ENCODE measurements around the gene PTPRG. TPM values are rescaled to one million over a fixed set of nuclear protein-coding genes. Genes with fewer than 3 reads are reported as not detected.

PTPRG gene
- total RNA-seq, 1 donor from 2014 or later = 40.0 TPM

- DNase-seq = no peak
Measured at GRCh38 chr3:62293051-62293780, 731.8 kb downstream of the PTPRG start.

- DNase-seq = no peak
Measured at GRCh38 chr3:62295571-62295970, 734.2 kb downstream of the PTPRG start.

GRCh38 chr3:62300617-62301016 is 739.2 kb downstream of the PTPRG start:
- no peak for DNase-seq

GRCh38 chr3:62312201-62312600 is 750.8 kb downstream of the PTPRG start:
- DNase-seq = no peak

GRCh38 chr3:62316525-62316924 is 755.2 kb downstream of the PTPRG start:
- DNase-seq = no peak

- no peak for DNase-seq
Measured at GRCh38 chr3:62318365-62318751, 757.0 kb downstream of the PTPRG start.

- peak; percentile 76 for DNase-seq
Measured at GRCh38 chr3:62318752-62319569, 757.6 kb downstream of the PTPRG start.

- peak; percentile 11 for DNase-seq
Measured at GRCh38 chr3:62319570-62320243, 758.3 kb downstream of the PTPRG start.

- DNase-seq = no peak
Measured at GRCh38 chr3:62323241-62323640, 761.9 kb downstream of the PTPRG start.

GRCh38 chr3:62325896-62326295 is 764.5 kb downstream of the PTPRG start:
- no peak for DNase-seq

- no peak for DNase-seq
Measured at GRCh38 chr3:62329971-62330370, 768.6 kb downstream of the PTPRG start.

GRCh38 chr3:62332017-62332416 is 770.6 kb downstream of the PTPRG start:
- no peak for DNase-seq

- no peak for DNase-seq
Measured at GRCh38 chr3:62332835-62333244, 771.5 kb downstream of the PTPRG start.

GRCh38 chr3:62335196-62335595 is 773.8 kb downstream of the PTPRG start:
- DNase-seq = no peak

- DNase-seq = no peak
Measured at GRCh38 chr3:62343755-62344154, 782.4 kb downstream of the PTPRG start.

Small RNA genes lying within 50 kb of the gene (small RNA-seq; reads per million reads assigned to genes)
- gene RF00019 (ENCODE audit: low replicate concordance) (not detected), gene RNU2-10P (ENCODE audit: low replicate concordance) (not detected)

Measured in skin of body (tissue), 3 donors.